RPMI8226 (cell line): ENCODE data around the gene FAM168B.
"Not testable (repeated sequence)": the region's sequence is repeated elsewhere in the genome, so short reads cannot be mapped to it uniquely, and the experiment has no call there.

ENCODE experiments used
- DNase-seq: peaks from one replicate; pipeline ENCODE4 v3.0.0-alpha.2; 2015

The FAM168B gene

DNA sequence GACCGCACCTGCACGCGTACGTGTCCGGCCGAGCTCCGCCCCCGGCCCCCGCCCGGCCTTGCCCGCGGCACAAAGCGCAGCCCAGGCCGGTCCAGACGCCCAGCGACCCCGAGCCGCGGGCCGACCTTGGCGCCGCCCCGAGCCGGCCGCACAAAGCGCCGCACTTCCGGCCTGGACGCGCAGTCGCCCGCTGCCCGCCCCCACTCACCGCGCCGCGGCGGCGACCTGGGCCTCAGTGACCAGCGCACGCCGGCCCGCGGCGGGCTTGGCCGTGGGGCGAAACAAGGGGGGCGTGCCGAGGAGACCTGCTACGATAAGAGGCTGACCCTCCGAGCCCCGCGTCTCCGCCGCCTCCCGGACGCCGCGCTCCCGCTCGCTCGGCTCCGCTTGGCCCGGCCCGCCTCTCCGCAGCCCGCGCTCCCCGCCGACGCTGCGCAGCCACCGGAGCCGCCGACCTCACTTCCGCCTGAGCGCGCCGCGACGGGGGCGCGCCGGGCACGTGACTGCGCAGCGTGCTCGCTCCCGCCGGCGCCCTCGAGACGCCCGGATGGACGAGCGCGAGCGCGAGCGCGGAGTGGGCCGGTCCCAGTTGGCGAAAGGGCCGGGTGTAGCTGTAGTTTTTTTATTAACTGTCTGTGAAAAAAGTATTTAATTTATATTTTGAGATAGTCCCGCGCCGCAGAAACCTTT lies at the start of gene FAM168B:
Gene FAM168B, minus strand, starts transcription at position 455 of the 690 bp plus-strand sequence. CDS start 10,814 bp downstream, outside the sequence.
- peak; percentile 95 for DNase-seq

- DNase-seq, result no peak
Observed at GRCh38 chr2:131142849-131143248, 49.6 kb upstream of the FAM168B start.

GRCh38 chr2:131140581-131140980 lies 47.3 kb upstream of the FAM168B start:
- DNase-seq, result no peak

GRCh38 chr2:131132729-131133128 lies 39.5 kb upstream of the FAM168B start:
- DNase-seq, result no peak

DNA sequence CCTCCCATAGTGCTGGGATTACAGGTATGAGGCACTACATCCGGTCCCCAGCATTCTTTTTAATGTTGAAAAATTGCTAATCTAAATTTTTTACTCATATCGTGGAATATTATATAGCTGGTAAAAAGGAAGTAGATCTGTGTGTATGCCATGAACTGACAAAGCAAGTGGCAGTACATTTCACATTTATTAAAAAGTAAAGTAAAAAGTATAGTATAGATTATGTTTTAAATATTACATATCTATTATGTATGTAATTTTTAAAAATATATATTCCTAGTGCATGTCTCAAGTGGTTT lies 37.0 kb upstream of the FAM168B start:
- DNase-seq, result no peak

DNA sequence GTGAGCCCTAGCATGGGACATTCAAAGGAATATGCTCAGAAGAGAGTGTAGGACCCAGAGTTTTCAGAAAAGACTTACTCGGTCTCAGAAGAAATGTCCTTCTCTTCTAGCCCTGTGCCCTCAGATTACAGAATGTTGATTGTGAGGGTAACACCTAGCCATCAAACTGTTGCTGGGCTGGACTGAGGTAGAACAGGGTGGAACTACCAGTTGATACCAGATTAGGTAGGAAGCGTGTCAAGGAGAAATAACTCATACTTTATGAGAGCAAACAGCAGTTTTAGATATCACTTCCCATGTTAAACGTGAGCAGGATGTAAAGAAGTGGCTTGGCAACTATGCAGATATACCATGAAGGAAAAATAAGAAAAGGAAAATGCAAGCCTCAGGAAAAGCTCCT lies 34.7 kb upstream of the FAM168B start:
- DNase-seq, result no peak

GRCh38 chr2:131127076-131127475 lies 33.8 kb upstream of the FAM168B start:
- DNase-seq, result no peak

DNA sequence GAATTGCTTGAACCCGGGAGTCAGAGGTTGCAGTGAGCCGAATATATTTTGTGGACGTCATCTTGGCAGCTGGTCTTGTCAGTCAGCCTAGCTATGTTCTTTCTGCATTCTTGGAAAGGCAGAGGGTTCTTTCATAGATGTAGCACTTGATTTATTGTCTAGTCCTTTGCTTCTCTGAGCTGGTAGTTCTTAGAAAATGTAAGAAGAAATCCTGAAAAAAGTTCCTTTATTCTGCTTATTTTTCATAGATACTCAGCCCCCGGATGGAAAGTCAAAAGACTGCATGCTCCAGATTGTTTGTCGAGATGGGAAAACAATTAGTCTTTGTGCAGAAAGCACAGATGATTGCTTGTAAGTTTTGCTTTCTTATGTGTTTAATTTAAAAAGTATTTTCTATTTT lies 33.2 kb upstream of the FAM168B start:
- no peak for DNase-seq

DNA sequence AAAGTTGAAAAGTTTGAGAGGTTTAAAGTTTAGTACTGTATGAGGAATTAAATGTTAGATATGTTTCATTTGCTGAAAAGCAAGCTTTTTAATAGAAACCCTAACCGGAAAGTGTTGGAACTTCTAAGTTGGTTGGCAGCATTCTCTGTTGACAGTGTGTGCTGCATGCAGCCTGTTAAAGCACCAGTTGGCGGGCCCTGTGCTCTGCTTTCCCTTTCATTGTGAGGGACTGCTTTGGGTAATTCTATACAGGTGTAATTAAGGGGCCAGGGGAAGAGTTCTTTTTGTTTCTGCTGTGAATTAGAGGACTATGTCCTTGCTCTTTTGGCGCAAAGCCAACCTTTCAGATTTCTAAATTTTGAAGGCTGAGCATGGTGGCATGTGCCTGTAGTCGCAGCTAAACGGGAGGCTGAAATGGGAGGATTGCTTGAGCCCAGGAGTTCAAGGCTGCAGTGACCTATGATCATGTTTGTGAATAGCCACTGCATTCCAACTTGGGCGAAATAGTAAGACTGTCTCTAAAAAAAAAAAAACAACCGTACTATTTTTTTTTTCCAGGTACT lies 32.0 kb upstream of the FAM168B start:
- DNase-seq, result no peak

GRCh38 chr2:131123192-131123591 lies 29.9 kb upstream of the FAM168B start:
- DNase-seq, result no peak

- no peak for DNase-seq
Observed at GRCh38 chr2:131122496-131122895, 29.2 kb upstream of the FAM168B start.

DNA sequence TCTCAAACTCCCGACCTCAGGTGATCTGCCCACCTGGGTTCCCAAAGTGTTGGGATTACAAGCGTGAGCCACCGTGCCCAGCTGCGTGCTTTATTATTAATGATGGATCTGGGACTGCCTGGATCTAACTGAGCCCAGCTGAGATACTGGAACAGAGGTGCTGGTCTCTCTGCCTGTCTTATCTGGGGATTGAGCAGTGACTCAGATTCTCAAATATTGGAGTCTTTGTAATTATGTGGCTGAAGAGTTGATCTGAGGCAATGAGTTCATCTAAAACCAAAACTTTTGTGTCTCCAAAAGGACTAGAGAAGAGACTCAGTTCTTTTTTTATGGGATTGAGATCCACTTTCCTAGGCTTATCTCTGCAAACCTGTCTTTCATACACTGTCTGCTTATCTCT lies 28.2 kb upstream of the FAM168B start:
- no peak for DNase-seq

GRCh38 chr2:131120815-131121317 lies 27.6 kb upstream of the FAM168B start:
- DNase-seq, result no peak

- no peak for DNase-seq
Observed at GRCh38 chr2:131115752-131116151, 22.5 kb upstream of the FAM168B start.

GRCh38 chr2:131114950-131115349 lies 21.7 kb upstream of the FAM168B start:
- DNase-seq, result not testable (repeated sequence)

- no peak for DNase-seq
Observed at GRCh38 chr2:131113566-131114227, 20.4 kb upstream of the FAM168B start.

DNA sequence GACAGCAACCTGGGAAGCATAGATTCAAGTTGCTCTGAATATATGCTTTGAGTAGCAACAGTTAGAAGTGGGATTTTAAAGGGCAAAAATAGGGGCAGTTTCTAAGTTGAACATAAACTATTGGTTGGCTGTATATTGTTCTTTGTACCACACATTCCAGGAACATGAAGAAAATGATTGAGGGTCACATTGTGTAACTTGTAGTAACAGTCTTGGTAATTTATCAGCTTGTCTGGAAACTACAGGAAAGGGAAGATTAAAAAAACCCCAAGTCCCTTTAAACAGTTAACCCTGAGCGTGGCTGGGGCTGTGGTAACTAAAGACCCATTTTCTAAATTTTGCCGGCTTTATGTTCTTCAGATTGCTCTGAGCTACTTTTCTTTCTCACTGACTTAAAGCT lies 19.3 kb upstream of the FAM168B start:
- no peak for DNase-seq

GRCh38 chr2:131105950-131106801 lies 12.9 kb upstream of the FAM168B start:
- peak; percentile 42 for DNase-seq

GRCh38 chr2:131105156-131105949 lies 12.1 kb upstream of the FAM168B start, which contains the start of gene PLEKHB2:
Gene PLEKHB2 (plus strand): TSS chr2:131105336. CDS start chr2:131120942, 15,606 bp downstream.
- DNase-seq, result peak; percentile 92

DNA sequence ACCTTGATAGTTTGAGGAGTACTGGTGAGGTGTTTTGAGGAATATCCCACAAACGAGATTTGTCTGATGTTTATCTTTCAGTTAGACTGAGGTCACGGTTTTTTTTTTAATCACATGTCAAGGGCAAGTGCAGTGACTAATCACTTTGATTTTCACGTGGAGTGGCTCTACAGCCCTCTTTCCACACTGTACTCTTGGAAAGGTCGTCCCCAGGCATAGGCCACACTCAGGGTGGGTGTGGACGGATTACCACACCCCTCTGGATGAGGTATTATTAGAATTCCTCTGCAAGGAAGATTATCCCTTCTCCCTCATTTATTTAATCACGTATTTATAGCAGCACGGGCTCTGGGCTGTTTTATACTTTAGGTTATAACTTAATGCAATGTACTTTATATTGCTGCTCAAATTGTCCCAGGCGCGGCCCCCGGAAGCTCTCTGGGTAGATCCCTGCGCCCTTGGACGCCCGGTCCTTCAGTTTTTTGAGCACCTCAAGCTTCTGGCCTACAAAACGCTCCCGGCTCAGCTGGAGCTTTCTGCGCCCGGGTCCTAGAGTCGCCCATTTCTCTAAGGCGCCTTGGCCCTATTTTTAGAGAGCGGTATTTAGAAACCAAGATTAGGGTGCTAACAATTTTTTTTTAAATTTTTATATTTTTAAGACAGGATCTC lies 11.4 kb upstream of the FAM168B start:
- peak; percentile 88 for DNase-seq

GRCh38 chr2:131103165-131103564 lies 9.9 kb upstream of the FAM168B start:
- no peak for DNase-seq
